Activated naive CD8-positive, alpha-beta T cell treated with anti-CD3 and anti-CD28 coated beads, Interleukin-2, amount 10 ng/mL, durations not matched to agents 7 days and 5 days (primary cell): ENCODE results near the gene CEACAM18. TPM values are rescaled to one million over a fixed set of nuclear protein-coding genes. Genes with fewer than 3 reads are reported as not detected.

Experiments
- ATAC-seq: fragments of 150-1000 bp; cut with Tn5 transposase; one replicate; pipeline ENCODE4 v1.10.0; 2021; ENCODE audit warnings: low read depth, moderate library complexity
- POLR2A ChIA-PET: fragments of 350-600 bp; sonication (Branson Sonifier 250); formaldehyde crosslinking; loops from one replicate; lab custom pipeline; 2021; ENCODE audit warnings: antibody characterized with exemption; lab: Charles Lee
- DNase-seq: peaks from one replicate; pipeline ENCODE4 v3.0.0; 2021
- H3K27ac Mint-ChIP-seq: one replicate; pipeline ENCODE4 v1.8.0; 2022; ENCODE audit warnings: mild to moderate bottlenecking, mixed read lengths
- H3K27me3 Mint-ChIP-seq: one replicate; pipeline ENCODE4 v1.8.0; 2022; ENCODE audit warnings: mild to moderate bottlenecking, moderate library complexity, mixed read lengths
- H3K36me3 Mint-ChIP-seq: one replicate; pipeline ENCODE4 v1.8.0; 2021; ENCODE audit warnings: mild to moderate bottlenecking, mixed read lengths
- H3K4me1 Mint-ChIP-seq: one replicate; pipeline ENCODE4 v1.8.0; 2021; ENCODE audit warnings: mixed read lengths
- H3K4me3 Mint-ChIP-seq: one replicate; pipeline ENCODE4 v1.8.0; 2022; ENCODE audit warnings: mild to moderate bottlenecking, moderate library complexity, mixed read lengths
- H3K9me3 Mint-ChIP-seq: one replicate; pipeline ENCODE4 v1.8.0; 2021; ENCODE audit warnings: mixed read lengths
- total RNA-seq, 2 experiments: library from RNA; stranded (reverse); gene quantifications; one replicate each; pipeline ENCODE4 v1.2.3, GENCODE V29; 2021

The CEACAM18 gene
- total RNA-seq, 2 experiments from 2014 or later, result not detected

- peaks cover 4% of the 10 kb centered on the region for H3K36me3 Mint-ChIP-seq
- ATAC-seq, result no peak
- H3K4me3 Mint-ChIP-seq, result no peak overlapping the region
- POLR2A ChIA-PET, result no interaction called here
- H3K27me3 Mint-ChIP-seq, result peaks cover 31% of the 10 kb centered on the region
- no peak for DNase-seq
- H3K4me1 Mint-ChIP-seq, result peaks cover 9% of the 10 kb centered on the region
- no peak overlapping the region for H3K27ac Mint-ChIP-seq
- peaks cover 7% of the 10 kb centered on the region for H3K9me3 Mint-ChIP-seq
These were observed 29.9 kb downstream of the CEACAM18 start for GRCh38 chr19:51508059-51508733.

- H3K4me1 Mint-ChIP-seq, result peaks cover 8% of the 10 kb centered on the region
- H3K9me3 Mint-ChIP-seq, result no peaks in the 10 kb centered on the region
- DNase-seq (no peak), ATAC-seq (no peak)
- H3K27ac Mint-ChIP-seq, result no peak overlapping the region
- H3K36me3 Mint-ChIP-seq, result no peaks in the 10 kb centered on the region
- H3K4me3 Mint-ChIP-seq, result no peak overlapping the region
- peaks cover 28% of the 10 kb centered on the region for H3K27me3 Mint-ChIP-seq
- POLR2A ChIA-PET, result interaction anchor here (0.6 kb wide), 1 partner anchor 649 kb away, joined by 3 read pairs; no protein-coding TSS in a partner anchor
These were observed 31.7 kb downstream of the CEACAM18 start for GRCh38 chr19:51509823-51510660.

GRCh38 chr19:51511353-51511752 lies 33.0 kb downstream of the CEACAM18 start:
- POLR2A ChIA-PET, result no interaction called here

GRCh38 chr19:51513968-51514367 lies 35.6 kb downstream of the CEACAM18 start:
- peaks cover 45% of the 10 kb centered on the region for H3K27me3 Mint-ChIP-seq
- H3K4me1 Mint-ChIP-seq, result peaks cover 6% of the 10 kb centered on the region
- no peaks in the 10 kb centered on the region for H3K36me3 Mint-ChIP-seq
- DNase-seq, result no peak
- H3K9me3 Mint-ChIP-seq, result no peaks in the 10 kb centered on the region
- no peak overlapping the region for H3K4me3 Mint-ChIP-seq
- no peak for ATAC-seq
- POLR2A ChIA-PET, result interaction anchor here (0.6 to 0.9 kb wide), 2 partner anchors 11 to 41 kb away, joined by 3 read pairs; no protein-coding TSS in a partner anchor
- no peak overlapping the region for H3K27ac Mint-ChIP-seq

More at GRCh38 chr19:51511353-51511752, 33.0 kb downstream of the CEACAM18 start:
- H3K9me3 Mint-ChIP-seq, result no peaks in the 10 kb centered on the region
- no peak overlapping the region for H3K4me3 Mint-ChIP-seq
- no peak overlapping the region for H3K27ac Mint-ChIP-seq
- H3K36me3 Mint-ChIP-seq, result no peaks in the 10 kb centered on the region
- H3K27me3 Mint-ChIP-seq, result peaks cover 37% of the 10 kb centered on the region
- no peak for ATAC-seq
- DNase-seq, result no peak
- H3K4me1 Mint-ChIP-seq, result peaks cover 6% of the 10 kb centered on the region

GRCh38 chr19:51514866-51515481 lies 36.6 kb downstream of the CEACAM18 start:
- ATAC-seq, result no peak
- H3K36me3 Mint-ChIP-seq, result no peaks in the 10 kb centered on the region
- no peak overlapping the region for H3K4me3 Mint-ChIP-seq
- H3K4me1 Mint-ChIP-seq, result peaks cover 6% of the 10 kb centered on the region
- H3K27me3 Mint-ChIP-seq, result peaks cover 44% of the 10 kb centered on the region
- no peaks in the 10 kb centered on the region for H3K9me3 Mint-ChIP-seq
- POLR2A ChIA-PET, result no interaction called here
- no peak for DNase-seq
- no peak overlapping the region for H3K27ac Mint-ChIP-seq

GRCh38 chr19:51520728-51521127 lies 42.4 kb downstream of the CEACAM18 start:
- no peak for ATAC-seq
- H3K9me3 Mint-ChIP-seq, result no peaks in the 10 kb centered on the region
- H3K27ac Mint-ChIP-seq, result no peak overlapping the region
- no peaks in the 10 kb centered on the region for H3K36me3 Mint-ChIP-seq
- peaks cover 30% of the 10 kb centered on the region for H3K27me3 Mint-ChIP-seq
- no peaks in the 10 kb centered on the region for H3K4me1 Mint-ChIP-seq
- DNase-seq, result no peak
- POLR2A ChIA-PET, result no interaction called here
- H3K4me3 Mint-ChIP-seq, result no peak overlapping the region

GRCh38 chr19:51521357-51521756 lies 43.0 kb downstream of the CEACAM18 start:
- no peak overlapping the region for H3K4me3 Mint-ChIP-seq

GRCh38 chr19:51521781-51522180 lies 43.4 kb downstream of the CEACAM18 start:
- no peak overlapping the region for H3K27ac Mint-ChIP-seq
- no peaks in the 10 kb centered on the region for H3K4me1 Mint-ChIP-seq
- POLR2A ChIA-PET, result no interaction called here
- H3K4me3 Mint-ChIP-seq, result no peak overlapping the region
- no peak for ATAC-seq
- H3K36me3 Mint-ChIP-seq, result no peaks in the 10 kb centered on the region
- peaks cover 28% of the 10 kb centered on the region for H3K27me3 Mint-ChIP-seq
- no peaks in the 10 kb centered on the region for H3K9me3 Mint-ChIP-seq
- DNase-seq, result no peak

More at GRCh38 chr19:51521357-51521756, 43.0 kb downstream of the CEACAM18 start:
- ATAC-seq, result no peak
- no peaks in the 10 kb centered on the region for H3K36me3 Mint-ChIP-seq
- no peaks in the 10 kb centered on the region for H3K9me3 Mint-ChIP-seq
- POLR2A ChIA-PET, result no interaction called here
- no peaks in the 10 kb centered on the region for H3K4me1 Mint-ChIP-seq
- peaks cover 29% of the 10 kb centered on the region for H3K27me3 Mint-ChIP-seq
- no peak for DNase-seq
- no peak overlapping the region for H3K27ac Mint-ChIP-seq

- Mint-ChIP-seq H3K4me1 (no peaks in the 10 kb centered on the region), H3K27me3 (peaks cover 19% of the 10 kb centered on the region), H3K36me3 (no peaks in the 10 kb centered on the region), H3K4me3 (no peak overlapping the region), H3K9me3 (no peaks in the 10 kb centered on the region), H3K27ac (no peak overlapping the region)
- DNase-seq, result no peak
- POLR2A ChIA-PET, result no interaction called here
- ATAC-seq, result no peak
These were observed 46.4 kb downstream of the CEACAM18 start for GRCh38 chr19:51524666-51525264.

GRCh38 chr19:51525651-51526050 lies 47.3 kb downstream of the CEACAM18 start:
- Mint-ChIP-seq H3K27me3 (peaks cover 21% of the 10 kb centered on the region), H3K4me3 (no peak overlapping the region), H3K36me3 (no peaks in the 10 kb centered on the region), H3K9me3 (no peaks in the 10 kb centered on the region), H3K4me1 (no peaks in the 10 kb centered on the region), H3K27ac (no peak overlapping the region)
- DNase-seq, result no peak
- POLR2A ChIA-PET, result no interaction called here
- ATAC-seq, result no peak

- H3K9me3 Mint-ChIP-seq, result no peaks in the 10 kb centered on the region
- POLR2A ChIA-PET, result no interaction called here
- H3K27me3 Mint-ChIP-seq, result peaks cover 38% of the 10 kb centered on the region
- DNase-seq, result no peak
- no peaks in the 10 kb centered on the region for H3K36me3 Mint-ChIP-seq
- H3K4me3 Mint-ChIP-seq, result no peak overlapping the region
- ATAC-seq, result no peak
- H3K4me1 Mint-ChIP-seq, result peaks cover 5% of the 10 kb centered on the region
- H3K27ac Mint-ChIP-seq, result no peak overlapping the region
These were observed 51.0 kb downstream of the CEACAM18 start for GRCh38 chr19:51529301-51529700.

- DNase-seq (no peak), ATAC-seq (no peak)
- Mint-ChIP-seq H3K4me3 (no peak overlapping the region), H3K27me3 (peaks cover 50% of the 10 kb centered on the region), H3K36me3 (no peaks in the 10 kb centered on the region), H3K27ac (no peak overlapping the region), H3K9me3 (no peaks in the 10 kb centered on the region), H3K4me1 (peaks cover 5% of the 10 kb centered on the region)
- POLR2A ChIA-PET, result no interaction called here
These were observed 52.3 kb downstream of the CEACAM18 start for GRCh38 chr19:51530616-51531015.
